Kidney glomerular epithelial cell (primary cell): ENCODE data around the gene FUNDC2.
"Not testable (repeated sequence)": the region's sequence is repeated elsewhere in the genome, so short reads cannot be mapped to it uniquely, and the experiment has no call there.

Experiments
- DNase-seq: peaks from one replicate; lab custom pipeline; 2025; lab: John Stamatoyannopoulos, UW

The FUNDC2 gene

GRCh38 chrX:155026727-155027508 lies at the start of gene FUNDC2:
TSS of gene FUNDC2 (plus strand) at chrX:155026844. CDS start at chrX:155026939, 95 bp downstream.
- DNase-seq = peak; percentile 61

- DNase-seq = no peak
Observed at GRCh38 chrX:154979629-154980028, 47.0 kb upstream of the FUNDC2 start.

GRCh38 chrX:154980330-154981115 lies 46.1 kb upstream of the FUNDC2 start:
- DNase-seq = peak; percentile 10

- no peak for DNase-seq
Observed at GRCh38 chrX:154981116-154981411, 45.6 kb upstream of the FUNDC2 start.

- peak; percentile 2 for DNase-seq
Observed at GRCh38 chrX:154986826-154987575, 39.6 kb upstream of the FUNDC2 start.

- no peak for DNase-seq
Observed at GRCh38 chrX:154987940-154988339, 38.7 kb upstream of the FUNDC2 start.

GRCh38 chrX:154988719-154989118 lies 37.9 kb upstream of the FUNDC2 start:
- no peak for DNase-seq

- DNase-seq = no peak
Observed at GRCh38 chrX:154990496-154990895, 36.1 kb upstream of the FUNDC2 start.

- no peak for DNase-seq
Observed at GRCh38 chrX:154991039-154991438, 35.6 kb upstream of the FUNDC2 start.

GRCh38 chrX:154991476-154991875 lies 35.2 kb upstream of the FUNDC2 start:
- DNase-seq = no peak

- no peak for DNase-seq
Observed at GRCh38 chrX:154998204-154998880, 28.3 kb upstream of the FUNDC2 start.

GRCh38 chrX:155000841-155001240 lies 25.8 kb upstream of the FUNDC2 start:
- DNase-seq = no peak

GRCh38 chrX:155001873-155002272 lies 24.8 kb upstream of the FUNDC2 start:
- no peak for DNase-seq

- DNase-seq = no peak
Observed at GRCh38 chrX:155005190-155005589, 21.5 kb upstream of the FUNDC2 start.

GRCh38 chrX:155006379-155006778 lies 20.3 kb upstream of the FUNDC2 start:
- not testable (repeated sequence) for DNase-seq

GRCh38 chrX:155006913-155007671 lies 19.6 kb upstream of the FUNDC2 start:
- not testable (repeated sequence) for DNase-seq

- DNase-seq = not testable (repeated sequence)
Observed at GRCh38 chrX:155008578-155008977, 18.1 kb upstream of the FUNDC2 start.

GRCh38 chrX:155009994-155010472 lies 16.6 kb upstream of the FUNDC2 start:
- no peak for DNase-seq

GRCh38 chrX:155020591-155020990 lies 6.1 kb upstream of the FUNDC2 start:
- DNase-seq = no peak

- no peak for DNase-seq
Observed at GRCh38 chrX:155022585-155022984, 4.1 kb upstream of the FUNDC2 start, which contains the start of gene F8. TSS of gene F8 (minus strand) at chrX:155022723. CDS start at chrX:155022552, 171 bp downstream.
